ENCODE data around the gene CDC42.

DNA sequence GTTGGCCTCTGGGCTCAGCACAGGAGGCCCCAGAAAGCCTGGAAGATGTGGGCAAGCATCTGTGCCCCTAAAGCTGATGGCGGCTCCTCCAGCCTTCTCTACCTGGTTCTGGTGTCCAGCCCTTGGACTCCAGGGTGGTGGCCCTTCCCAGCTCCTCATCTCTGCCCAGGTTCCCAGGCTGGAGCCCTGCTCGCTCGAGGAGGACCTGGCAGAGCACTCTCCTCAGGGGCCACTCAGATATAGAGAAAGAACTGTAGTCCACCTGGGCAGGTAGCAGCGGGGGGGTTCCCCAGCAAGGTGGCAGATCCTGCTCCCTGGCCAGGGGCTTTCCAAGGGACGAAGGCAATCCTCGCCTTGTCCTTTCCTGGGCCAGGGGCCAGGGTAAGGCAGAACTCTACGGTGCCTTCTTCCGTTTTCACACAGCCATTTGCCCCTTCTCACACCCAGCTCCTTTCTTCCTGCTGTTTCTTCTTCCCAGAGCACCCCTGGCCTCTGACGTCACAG lies 71.4 kb downstream of the CDC42 start:
- TF ChIP-seq, protein P1, sequence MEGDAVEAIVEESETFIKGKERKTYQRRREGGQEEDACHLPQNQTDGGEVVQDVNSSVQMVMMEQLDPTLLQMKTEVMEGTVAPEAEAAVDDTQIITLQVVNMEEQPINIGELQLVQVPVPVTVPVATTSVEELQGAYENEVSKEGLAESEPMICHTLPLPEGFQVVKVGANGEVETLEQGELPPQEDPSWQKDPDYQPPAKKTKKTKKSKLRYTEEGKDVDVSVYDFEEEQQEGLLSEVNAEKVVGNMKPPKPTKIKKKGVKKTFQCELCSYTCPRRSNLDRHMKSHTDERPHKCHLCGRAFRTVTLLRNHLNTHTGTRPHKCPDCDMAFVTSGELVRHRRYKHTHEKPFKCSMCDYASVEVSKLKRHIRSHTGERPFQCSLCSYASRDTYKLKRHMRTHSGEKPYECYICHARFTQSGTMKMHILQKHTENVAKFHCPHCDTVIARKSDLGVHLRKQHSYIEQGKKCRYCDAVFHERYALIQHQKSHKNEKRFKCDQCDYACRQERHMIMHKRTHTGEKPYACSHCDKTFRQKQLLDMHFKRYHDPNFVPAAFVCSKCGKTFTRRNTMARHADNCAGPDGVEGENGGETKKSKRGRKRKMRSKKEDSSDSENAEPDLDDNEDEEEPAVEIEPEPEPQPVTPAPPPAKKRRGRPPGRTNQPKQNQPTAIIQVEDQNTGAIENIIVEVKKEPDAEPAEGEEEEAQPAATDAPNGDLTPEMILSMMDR (IDR thresholded peaks at IDR 0.05; ENCODE audit: low read depth, low read length) = no peak
- no peak for TF ChIP-seq EZH2phosphoT487 (IDR thresholded peaks at IDR 0.05; ENCODE audit: low read depth)

Measured in OCI-LY3 (cell line).